Measurements from ENCODE around the gene TMEM185B.

DNA sequence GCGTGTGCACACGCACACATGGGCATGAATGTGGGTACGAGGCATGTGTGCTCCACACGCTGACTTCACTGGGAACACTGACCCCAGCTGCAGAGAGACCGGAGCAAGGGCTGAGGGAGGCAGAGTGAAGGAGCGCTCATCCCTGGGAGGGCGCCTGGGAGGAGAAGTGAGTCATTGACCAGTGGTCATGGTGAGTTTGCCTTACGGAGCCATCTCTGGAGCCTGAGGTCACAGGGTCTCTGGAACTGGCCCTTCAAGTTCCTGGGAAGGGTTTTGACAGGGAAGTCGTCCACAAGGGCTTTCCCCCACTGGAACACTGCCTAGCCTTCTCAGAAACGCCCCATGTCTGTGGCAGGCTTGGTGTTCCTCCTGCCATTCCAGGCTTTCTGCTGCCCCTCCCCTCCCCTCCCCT is 14.3 kb upstream of the TMEM185B start:
- TF ChIP-seq, protein P1, sequence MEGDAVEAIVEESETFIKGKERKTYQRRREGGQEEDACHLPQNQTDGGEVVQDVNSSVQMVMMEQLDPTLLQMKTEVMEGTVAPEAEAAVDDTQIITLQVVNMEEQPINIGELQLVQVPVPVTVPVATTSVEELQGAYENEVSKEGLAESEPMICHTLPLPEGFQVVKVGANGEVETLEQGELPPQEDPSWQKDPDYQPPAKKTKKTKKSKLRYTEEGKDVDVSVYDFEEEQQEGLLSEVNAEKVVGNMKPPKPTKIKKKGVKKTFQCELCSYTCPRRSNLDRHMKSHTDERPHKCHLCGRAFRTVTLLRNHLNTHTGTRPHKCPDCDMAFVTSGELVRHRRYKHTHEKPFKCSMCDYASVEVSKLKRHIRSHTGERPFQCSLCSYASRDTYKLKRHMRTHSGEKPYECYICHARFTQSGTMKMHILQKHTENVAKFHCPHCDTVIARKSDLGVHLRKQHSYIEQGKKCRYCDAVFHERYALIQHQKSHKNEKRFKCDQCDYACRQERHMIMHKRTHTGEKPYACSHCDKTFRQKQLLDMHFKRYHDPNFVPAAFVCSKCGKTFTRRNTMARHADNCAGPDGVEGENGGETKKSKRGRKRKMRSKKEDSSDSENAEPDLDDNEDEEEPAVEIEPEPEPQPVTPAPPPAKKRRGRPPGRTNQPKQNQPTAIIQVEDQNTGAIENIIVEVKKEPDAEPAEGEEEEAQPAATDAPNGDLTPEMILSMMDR (conservative IDR thresholded peaks at IDR 0.05; ENCODE audit: low read depth, low read length), result no peak
- TF ChIP-seq POLR2A (IDR thresholded peaks at IDR 0.05; ENCODE audit: low read depth, low read length) (no peak), CEBPB (IDR thresholded peaks at IDR 0.05; ENCODE audit: low read depth, low read length) (no peak), SMC3 (IDR thresholded peaks at IDR 0.05; ENCODE audit: low read depth, low read length) (no peak), BHLHE40 (IDR thresholded peaks at IDR 0.05; ENCODE audit: low read depth, low read length) (no peak)

Data from IMR-90 (cell line).